GM10266 (cell line): Measurements from ENCODE around the gene CHST11.

Source experiments
- DNase-seq: peaks from one replicate; pipeline ENCODE4 v3.0.0; 2012; ENCODE audit errors: extremely low spot score
- TF ChIP-seq, protein P1 (sequence below): IDR thresholded peaks from 2 replicates; pipeline ENCODE4 v1.5.1; 2012; ENCODE audit warnings: mild to moderate bottlenecking, low read depth; ENCODE audit not compliant: control insufficient read depth, insufficient read depth; ENCODE audit errors: missing control alignments

The CHST11 gene

DNA sequence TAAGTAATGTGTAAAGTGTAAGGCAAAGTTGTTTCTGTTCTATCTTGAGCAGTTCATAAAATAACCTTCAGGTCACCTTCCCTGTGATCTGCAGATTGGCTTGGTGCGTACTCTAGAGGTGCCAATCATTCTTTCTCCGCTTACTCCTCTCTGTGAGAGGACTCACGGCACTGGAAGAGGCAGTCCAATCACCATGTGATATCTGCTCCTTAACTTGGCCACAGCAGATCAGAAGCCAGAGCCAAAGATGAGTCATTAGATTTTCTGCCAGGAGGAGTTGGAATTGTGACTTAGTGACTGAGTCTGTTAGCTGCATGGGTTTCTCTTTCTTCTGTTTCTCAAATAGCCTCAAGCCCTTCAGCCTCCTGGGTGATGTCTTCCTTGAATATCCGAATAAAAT, 335.8 kb downstream of the CHST11 start:
- no peak for DNase-seq
- TF ChIP-seq, protein P1, sequence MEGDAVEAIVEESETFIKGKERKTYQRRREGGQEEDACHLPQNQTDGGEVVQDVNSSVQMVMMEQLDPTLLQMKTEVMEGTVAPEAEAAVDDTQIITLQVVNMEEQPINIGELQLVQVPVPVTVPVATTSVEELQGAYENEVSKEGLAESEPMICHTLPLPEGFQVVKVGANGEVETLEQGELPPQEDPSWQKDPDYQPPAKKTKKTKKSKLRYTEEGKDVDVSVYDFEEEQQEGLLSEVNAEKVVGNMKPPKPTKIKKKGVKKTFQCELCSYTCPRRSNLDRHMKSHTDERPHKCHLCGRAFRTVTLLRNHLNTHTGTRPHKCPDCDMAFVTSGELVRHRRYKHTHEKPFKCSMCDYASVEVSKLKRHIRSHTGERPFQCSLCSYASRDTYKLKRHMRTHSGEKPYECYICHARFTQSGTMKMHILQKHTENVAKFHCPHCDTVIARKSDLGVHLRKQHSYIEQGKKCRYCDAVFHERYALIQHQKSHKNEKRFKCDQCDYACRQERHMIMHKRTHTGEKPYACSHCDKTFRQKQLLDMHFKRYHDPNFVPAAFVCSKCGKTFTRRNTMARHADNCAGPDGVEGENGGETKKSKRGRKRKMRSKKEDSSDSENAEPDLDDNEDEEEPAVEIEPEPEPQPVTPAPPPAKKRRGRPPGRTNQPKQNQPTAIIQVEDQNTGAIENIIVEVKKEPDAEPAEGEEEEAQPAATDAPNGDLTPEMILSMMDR = no peak

DNA sequence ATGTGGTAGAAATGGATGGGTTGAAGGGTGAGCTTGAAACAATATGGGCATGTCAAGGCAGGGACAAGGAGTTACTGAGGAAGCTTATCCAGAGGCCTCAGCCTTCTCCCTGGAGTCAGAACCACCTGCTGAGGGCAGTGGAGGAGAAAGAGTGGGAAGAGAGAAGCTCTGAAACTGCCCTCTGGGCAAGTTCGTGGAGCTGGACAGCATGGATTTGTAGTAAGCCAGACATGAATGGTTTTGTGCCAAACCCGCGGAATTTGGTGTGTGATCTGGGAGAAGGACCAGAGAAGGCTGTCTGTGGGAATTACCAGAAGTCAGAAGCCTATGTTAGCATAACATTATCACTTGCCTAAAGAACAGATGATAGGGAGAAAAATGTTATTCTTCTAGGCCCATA, 336.5 kb downstream of the CHST11 start:
- TF ChIP-seq, protein P1 = no peak
- no peak for DNase-seq

GRCh38 chr12:104793968-104794367, 337.2 kb downstream of the CHST11 start:
- TF ChIP-seq, protein P1 = no peak
- DNase-seq = no peak

GRCh38 chr12:104796475-104796862, 339.7 kb downstream of the CHST11 start:
- DNase-seq = no peak
- TF ChIP-seq, protein P1 = no peak

DNA sequence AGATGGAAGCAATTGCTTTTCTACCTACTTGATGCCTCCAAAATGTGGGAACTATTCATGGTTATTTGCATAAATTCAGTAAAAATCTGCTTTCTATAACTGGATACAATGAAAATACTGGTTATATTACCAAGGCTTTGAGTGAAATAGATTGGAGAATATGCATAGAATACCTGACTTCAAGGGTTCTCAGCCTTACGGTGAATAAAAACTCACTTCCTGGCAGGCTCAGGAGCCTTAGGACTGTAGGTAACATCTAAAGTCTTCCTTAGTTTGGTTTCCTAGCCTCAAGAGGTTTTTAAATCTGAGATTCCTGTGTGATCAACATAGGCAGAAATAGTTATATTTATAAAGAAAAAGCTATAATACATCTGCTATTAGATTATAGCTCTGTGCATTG, 342.7 kb downstream of the CHST11 start:
- TF ChIP-seq, protein P1 = no peak
- DNase-seq = no peak

- no peak for DNase-seq
- TF ChIP-seq, protein P1 = no peak
Measured at GRCh38 chr12:104801005-104801404, 344.3 kb downstream of the CHST11 start.

GRCh38 chr12:104801427-104801826, 344.7 kb downstream of the CHST11 start:
- DNase-seq = no peak
- TF ChIP-seq, protein P1 = no peak
